Heart right ventricle (tissue), 16 donors: ENCODE data around the gene LRRC59. TPM values are rescaled to one million over a fixed set of nuclear protein-coding genes. Genes with fewer than 3 reads are reported as not detected.

ENCODE experiments used
- ATAC-seq, 8 donors: fragments of 200-7000 bp; cut with Tn5 transposase; one replicate each; pipeline ENCODE4 v1.9.1; 2020; ENCODE audit warnings: mild to moderate bottlenecking in 8 of 8, moderate library complexity in 8 of 8, moderate number of reproducible peaks in 1 of 8
- DNase-seq, 2 donors: peaks; one replicate each; pipeline ENCODE4 v3.0.0-alpha.2; 2020
- H3K27ac ChIP-seq, 10 donors: fragments of 200-600 bp; sonication (generic) in 2 of 10; one replicate each; pipeline versions ENCODE4 v1.5.0 to v1.8.0; 2020 to 2022; ENCODE audit warnings: mild to moderate bottlenecking in 3 of 10
- H3K27me3 ChIP-seq, 7 donors: fragments of 200-600 bp; one replicate each; pipeline ENCODE4 v1.8.0; 2021 to 2022; ENCODE audit warnings: mild to moderate bottlenecking in 2 of 7
- H3K36me3 ChIP-seq, 9 donors: fragments of 200-600 bp; sonication (generic) in 1 of 9; one replicate each; pipeline versions ENCODE4 v1.5.0 to v1.8.0; 2020 to 2022; ENCODE audit warnings: mild to moderate bottlenecking in 2 of 9
- H3K4me1 ChIP-seq, 9 donors: fragments of 200-600 bp; sonication (generic) in 1 of 9; one replicate each; pipeline versions ENCODE4 v1.5.0 to v1.8.0; 2020 to 2022; ENCODE audit warnings: mild to moderate bottlenecking in 4 of 9
- H3K4me3 ChIP-seq, 10 donors: fragments of 200-600 bp; sonication (generic) in 2 of 10; one replicate each; pipeline versions ENCODE4 v1.5.0 to v1.8.0; 2020 to 2022; ENCODE audit warnings: mild to moderate bottlenecking in 7 of 10, moderate library complexity in 2 of 10
- H3K9me3 ChIP-seq, 11 donors: fragments of 200-600 bp in 10 of 11; sonication (generic) in 2 of 11; one replicate each; pipeline versions ENCODE4 v1.5.0 to v1.8.0; 2013 to 2022; ENCODE audit warnings: mild to moderate bottlenecking in 2 of 11, control low read depth in 1 of 11, moderate library complexity in 1 of 11
- CTCF ChIP-seq, 9 donors: fragments of 200-600 bp; sonication (generic) in 2 of 9; IDR thresholded peaks; one replicate each; pipeline versions ENCODE4 v1.5.0 to v1.8.0; 2021 to 2022; ENCODE audit warnings: antibody characterized with exemption in 9 of 9, mild to moderate bottlenecking in 5 of 9, moderate library complexity in 1 of 9
- WGBS, 2 donors: extraction: QIAGEN DNeasy Blood & Tissue Kit; methylation state at CpG; one replicate each; pipeline ENCODE4 v1.1.7; 2013; ENCODE audit warnings: inconsistent platforms in 1 of 2; 5-methylcytosine and 5-hydroxymethylcytosine counted together
- intact Hi-C, 10 donors: fragments of 100-400 bp; cut with DNase I; formaldehyde crosslinking; loops; one replicate each; pipeline versions ENCODE4 v1.11.1 to v1.14.2; 2022
- polyA plus RNA-seq, 2 donors: library from polyadenylated mRNA; stranded (reverse); fragments of 200-250 nt; gene quantifications; one replicate each; pipeline ENCODE4 v1.2.3, GENCODE V29; 2013
- total RNA-seq, 10 donors: library from RNA; stranded (reverse); fragmentation: NEBNext Ultra II Directional in 3 of 10; extraction: Animal tissue kit (Norgen Biotek cat#: 25700) in 3 of 10; gene quantifications; one replicate each; pipeline versions ENCODE4 v1.2.1 to v1.2.4, GENCODE V29; 2021 to 2023
- donor health status: Arrhythmogenic right ventricular cardiomyopathy.
- donor health status: ischemic (EF 13 %, LVEDD 7.1; RV severe dilation, severe dysfunction).
- donor health status: healthy with polysubstance abuse.
- donor health status: DM: no; HTN: yes; CAD: no.
- donor health status: DM: no; HTN: no; CAD: no.
- donor health status: ischemic (EF 25% LVEDD 6.9; RV normal size, moderate dysfunction).
- donor health status: ischemic (EF 25% LVEDD 5.7; RV mildly dilated, moderate dysfunction).
- donor health status: healthy.
- donor health status: DM: yes; HTN: yes; CAD: no.
- donor health status: Ischemic cardiomyopathy.
- donor health status: ischemic (EF 35%, LVEDD 5.7; RV mildly dilated, moderate dysfunction).
- donor health status: nonischemic (EF 11% LVEDD 7.7; RV severe dilation, severe dysfunction).
- donor health status: DM: yes; HTN: yes; CAD: no.
- donor health status: PGD.
- donor health status: ischemic (EF 29% LVEDD 5.4; RV normal size, mild dysfunction).
- donor health status: nonischemic (EF 23%, LVEDD 6.1; RV moderate dilation, normal function).

LRRC59 gene
- total and polyA plus RNA-seq, 12 donors: 11.4 to 83.1 (median 24.7) TPM

GRCh38 chr17:50425682-50426471 is 28.6 kb upstream of the LRRC59 start, which contains the start of gene ACSF2:
Gene ACSF2 (plus strand): TSS chr17:50426218. CDS start chr17:50426262, 44 bp downstream.
- ATAC-seq: peak; percentile 88 to 91 (median 90)
- H3K27ac ChIP-seq: peak within 1 kb of the TSS; percentile 44 to 88 (median 78)
- peak; percentile 67 to 82 for DNase-seq
- peaks cover 0 to 4% (median 0%) of the 10 kb centered on the region in 9 donors for H3K36me3 ChIP-seq
- no peaks in the 10 kb centered on the region for H3K9me3 ChIP-seq
- peak within 1 kb of the TSS; percentile 64 to 88 (median 78) for H3K4me3 ChIP-seq
- peaks cover 9 to 59% (median 34%) of the 10 kb centered on the region in 9 donors for H3K4me1 ChIP-seq
- no peak for TF ChIP-seq CTCF (IDR thresholded peaks at IDR 0.05)
- no peaks in the 10 kb centered on the region for H3K27me3 ChIP-seq
- intact Hi-C loops: loop anchor here in 1 of 10 donors (5.0 kb wide), 1 partner anchor 51 kb away; the partner anchor contains the start of gene RSAD1
- WGBS, 2 donors: 1 to 2% methylated on average over 65 to 68 of the region's 70 CpGs

GRCh38 chr17:50424996-50425681 is 27.8 kb upstream of the LRRC59 start:
- no peak for DNase-seq
- peaks cover 9 to 66% (median 35%) of the 10 kb centered on the region in 9 donors for H3K4me1 ChIP-seq
- 85 to 86% methylated on average over 8 of the region's 8 CpGs for WGBS, 2 donors
- no peak for TF ChIP-seq CTCF (IDR thresholded peaks at IDR 0.05)
- H3K4me3 ChIP-seq: peak overlapping the region; percentile 64 to 88 (median 78)
- H3K27me3 ChIP-seq: no peaks in the 10 kb centered on the region
- intact Hi-C loops: loop anchor here in 1 of 10 donors (5.0 kb wide), 1 partner anchor 52 kb away; the partner anchor contains the start of gene RSAD1
- peak in 2 of 8 donors; percentile 7 to 9 for ATAC-seq
- peak overlapping the region in 9 of 10 donors; percentile 66 to 88 (median 78) for H3K27ac ChIP-seq
- H3K9me3 ChIP-seq: no peaks in the 10 kb centered on the region
- H3K36me3 ChIP-seq: peaks cover 0 to 4% (median 0%) of the 10 kb centered on the region in 9 donors

DNA sequence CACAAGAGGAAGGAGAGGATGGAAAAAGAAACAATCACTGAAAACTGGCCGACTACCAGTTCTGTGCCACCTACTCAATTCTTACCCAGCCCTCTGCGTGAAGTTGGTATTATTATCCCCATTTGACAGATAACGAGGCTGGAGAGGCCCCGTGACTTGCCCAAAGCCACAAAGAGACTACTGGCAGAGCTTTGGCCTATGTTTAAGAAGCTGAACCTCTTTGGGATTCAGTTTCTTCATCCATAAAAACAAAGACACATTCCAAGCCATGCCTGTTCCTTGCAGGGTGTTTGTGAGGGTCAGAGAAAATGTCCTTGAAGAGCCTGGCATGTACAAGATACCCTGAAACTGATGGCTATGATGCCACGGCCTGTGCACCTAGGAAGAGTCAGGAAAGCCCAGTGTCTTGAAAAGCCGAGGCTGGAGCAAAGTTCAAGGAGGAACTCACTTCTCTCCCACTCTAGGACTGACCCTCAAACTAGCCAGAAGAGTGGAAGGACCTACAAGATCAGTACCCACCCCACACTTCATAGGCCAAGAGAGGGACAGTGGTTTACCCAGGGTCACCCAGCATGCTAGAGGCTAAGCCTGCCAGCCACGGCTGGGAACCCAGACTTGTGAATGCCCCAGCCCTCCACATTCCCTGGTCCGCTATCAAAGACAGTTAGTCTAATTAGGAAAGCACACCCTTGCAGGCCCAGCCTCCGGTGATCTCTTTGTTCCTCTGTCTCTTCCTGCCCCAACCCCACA is 27.1 kb upstream of the LRRC59 start:
- peaks cover 9 to 66% (median 35%) of the 10 kb centered on the region in 9 donors for H3K4me1 ChIP-seq
- peak overlapping the region in 2 of 10 donors; percentile 54 to 72 for H3K27ac ChIP-seq
- peaks cover 0 to 4% (median 0%) of the 10 kb centered on the region in 9 donors for H3K36me3 ChIP-seq
- DNase-seq (no peak), ATAC-seq (no peak)
- TF ChIP-seq CTCF (IDR thresholded peaks at IDR 0.05): no peak
- intact Hi-C loops: no loop called here
- H3K9me3 ChIP-seq: no peaks in the 10 kb centered on the region
- 83 to 85% methylated on average over 9 of the region's 9 CpGs for WGBS, 2 donors
- no peaks in the 10 kb centered on the region for H3K27me3 ChIP-seq
- H3K4me3 ChIP-seq: no peak overlapping the region
